ENCODE measurements around the gene DHH. TPM values are rescaled to one million over a fixed set of nuclear protein-coding genes. Genes with fewer than 3 reads are reported as not detected.

Gene DHH
- polyA plus RNA-seq, 3 donors = not detected

DNA sequence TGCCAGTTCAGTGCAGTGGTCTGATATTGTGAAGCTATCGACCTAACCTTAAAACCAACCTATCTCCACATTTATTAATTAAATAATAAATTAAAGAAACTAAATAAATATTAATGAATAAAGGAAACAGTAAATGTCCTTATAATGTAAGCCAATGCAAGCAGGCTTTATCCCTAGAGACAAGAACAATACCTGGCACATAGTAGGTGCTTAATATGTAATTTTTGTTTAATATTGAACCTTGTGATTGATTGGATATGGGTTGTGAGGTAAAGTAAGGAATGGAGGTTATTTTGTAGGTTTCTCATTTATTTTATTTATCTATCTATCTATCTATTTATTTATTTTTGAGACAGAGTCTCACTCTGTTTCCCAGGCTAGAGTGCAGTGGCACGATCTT lies 44.4 kb upstream of the DHH start:
- H3K4me1 Mint-ChIP-seq = peaks cover under 1% of the 10 kb centered on the region
- Histone ChIP-seq H3K9me3 (replicated peaks in 1 of 2; ENCODE audit: control insufficient read depth in 1 of 2, insufficient read depth in 1 of 2, low read length in 2 of 2) (no peaks in the 10 kb centered on the region), H3K4me3 (replicated peaks in 1 of 3; ENCODE audit: low read depth in 2 of 3, low read length in 3 of 3) (no peak overlapping the region), H3K27ac (ENCODE audit: low read depth in 1 of 2, low read length in 2 of 2) (no peak overlapping the region), H4K20me1 (ENCODE audit: insufficient read depth, low read length) (no peaks in the 10 kb centered on the region), H3K79me2 (ENCODE audit: insufficient read depth, low read length) (no peaks in the 10 kb centered on the region), H2AFZ (ENCODE audit: insufficient read depth, low read depth, low read length, poor library complexity, severe bottlenecking) (no peak overlapping the region), H3K4me1 (ENCODE audit: control insufficient read depth in 1 of 2, insufficient read depth in 2 of 2, low read length in 2 of 2) (no peaks in the 10 kb centered on the region), H3K27me3 (ENCODE audit: control insufficient read depth in 2 of 2, insufficient read depth in 2 of 2, low read length in 2 of 2) (no peaks in the 10 kb centered on the region), H3K9ac (ENCODE audit: insufficient read depth, low read length, poor library complexity, severe bottlenecking) (no peak overlapping the region), H3K36me3 (replicated peaks in 1 of 2; ENCODE audit: control insufficient read depth in 1 of 2, insufficient read depth in 2 of 2, low read length in 2 of 2) (no peaks in the 10 kb centered on the region), H3K4me2 (replicated peaks; ENCODE audit: extremely low read depth, low read length, poor library complexity, severe bottlenecking) (no peak overlapping the region)
- H3K9me3 Mint-ChIP-seq = no peaks in the 10 kb centered on the region
- 100% methylated on average over 1 of the region's 2 CpGs for WGBS (ENCODE audit: insufficient coverage)
- peaks cover 6 to 26% of the 10 kb centered on the region in 2 donors for H3K36me3 Mint-ChIP-seq
- no peaks in the 10 kb centered on the region for H3K27me3 Mint-ChIP-seq (ENCODE audit: low read depth in 3 of 3)
- DNase-seq = no peak
- TF ChIP-seq, protein P1, sequence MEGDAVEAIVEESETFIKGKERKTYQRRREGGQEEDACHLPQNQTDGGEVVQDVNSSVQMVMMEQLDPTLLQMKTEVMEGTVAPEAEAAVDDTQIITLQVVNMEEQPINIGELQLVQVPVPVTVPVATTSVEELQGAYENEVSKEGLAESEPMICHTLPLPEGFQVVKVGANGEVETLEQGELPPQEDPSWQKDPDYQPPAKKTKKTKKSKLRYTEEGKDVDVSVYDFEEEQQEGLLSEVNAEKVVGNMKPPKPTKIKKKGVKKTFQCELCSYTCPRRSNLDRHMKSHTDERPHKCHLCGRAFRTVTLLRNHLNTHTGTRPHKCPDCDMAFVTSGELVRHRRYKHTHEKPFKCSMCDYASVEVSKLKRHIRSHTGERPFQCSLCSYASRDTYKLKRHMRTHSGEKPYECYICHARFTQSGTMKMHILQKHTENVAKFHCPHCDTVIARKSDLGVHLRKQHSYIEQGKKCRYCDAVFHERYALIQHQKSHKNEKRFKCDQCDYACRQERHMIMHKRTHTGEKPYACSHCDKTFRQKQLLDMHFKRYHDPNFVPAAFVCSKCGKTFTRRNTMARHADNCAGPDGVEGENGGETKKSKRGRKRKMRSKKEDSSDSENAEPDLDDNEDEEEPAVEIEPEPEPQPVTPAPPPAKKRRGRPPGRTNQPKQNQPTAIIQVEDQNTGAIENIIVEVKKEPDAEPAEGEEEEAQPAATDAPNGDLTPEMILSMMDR (IDR thresholded peaks at IDR 0.05) = no peak
- no peak overlapping the region for H3K27ac Mint-ChIP-seq
- intact Hi-C loops (cut with micrococcal nuclease) = loop anchor here in 1 of 2 donors (10.0 kb wide), 1 partner anchor 96 kb away; no protein-coding TSS in a partner anchor
- H3K4me3 Mint-ChIP-seq = no peak overlapping the region

DNA sequence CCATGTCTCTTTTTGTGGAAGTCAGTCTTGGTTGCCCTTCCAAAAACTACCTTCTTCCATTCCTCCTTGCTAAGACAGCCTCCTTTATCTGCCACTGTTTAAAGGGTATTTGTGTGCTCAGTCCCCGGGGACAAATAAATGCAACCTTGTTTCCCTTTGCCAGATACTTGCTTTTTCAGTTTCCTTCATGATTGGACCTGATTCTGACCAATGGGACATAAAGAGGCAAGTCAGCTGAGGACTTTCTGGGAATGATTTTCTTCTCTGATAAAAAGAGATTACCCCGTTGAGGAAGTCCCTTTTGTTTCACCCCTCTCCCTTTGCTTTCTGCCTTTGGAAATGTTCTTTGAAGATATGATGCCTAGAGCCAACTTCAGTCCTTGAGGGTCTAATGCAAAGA lies 44.0 kb upstream of the DHH start:
- no peak overlapping the region for H2AFZ ChIP-seq (ENCODE audit: insufficient read depth, low read depth, low read length, poor library complexity, severe bottlenecking)
- no peaks in the 10 kb centered on the region for H3K9me3 ChIP-seq (replicated peaks in 1 of 2; ENCODE audit: control insufficient read depth in 1 of 2, insufficient read depth in 1 of 2, low read length in 2 of 2)
- no peaks in the 10 kb centered on the region for H3K27me3 Mint-ChIP-seq (ENCODE audit: low read depth in 3 of 3)
- no peaks in the 10 kb centered on the region for H3K9me3 Mint-ChIP-seq
- H3K27me3 ChIP-seq (ENCODE audit: control insufficient read depth in 2 of 2, insufficient read depth in 2 of 2, low read length in 2 of 2) = no peaks in the 10 kb centered on the region
- DNase-seq = no peak
- TF ChIP-seq, protein P1 (IDR thresholded peaks at IDR 0.05) = no peak
- no peaks in the 10 kb centered on the region for H3K36me3 ChIP-seq (replicated peaks in 1 of 2; ENCODE audit: control insufficient read depth in 1 of 2, insufficient read depth in 2 of 2, low read length in 2 of 2)
- intact Hi-C loops (cut with micrococcal nuclease) = loop anchor here in 1 of 2 donors (10.0 kb wide), 1 partner anchor 96 kb away; no protein-coding TSS in a partner anchor
- no peak overlapping the region for H3K9ac ChIP-seq (ENCODE audit: insufficient read depth, low read length, poor library complexity, severe bottlenecking)
- H3K27ac ChIP-seq (ENCODE audit: low read depth in 1 of 2, low read length in 2 of 2) = no peak overlapping the region
- no peak overlapping the region for H3K4me3 Mint-ChIP-seq
- peaks cover 0 to 2% of the 10 kb centered on the region in 2 donors for H3K4me1 ChIP-seq (ENCODE audit: control insufficient read depth in 1 of 2, insufficient read depth in 2 of 2, low read length in 2 of 2)
- no peaks in the 10 kb centered on the region for H3K79me2 ChIP-seq (ENCODE audit: insufficient read depth, low read length)
- no peak overlapping the region for H3K4me3 ChIP-seq (replicated peaks in 1 of 3; ENCODE audit: low read depth in 2 of 3, low read length in 3 of 3)
- WGBS (ENCODE audit: insufficient coverage) = 80% methylated on average over 1 of the region's 2 CpGs
- H3K4me2 ChIP-seq (replicated peaks; ENCODE audit: extremely low read depth, low read length, poor library complexity, severe bottlenecking) = no peak overlapping the region
- H4K20me1 ChIP-seq (ENCODE audit: insufficient read depth, low read length) = no peaks in the 10 kb centered on the region
- peaks cover 5% of the 10 kb centered on the region for H3K4me1 Mint-ChIP-seq
- H3K36me3 Mint-ChIP-seq = peaks cover 6 to 26% of the 10 kb centered on the region in 2 donors
- H3K27ac Mint-ChIP-seq = no peak overlapping the region
